HepG2 (cell line): ENCODE results near the gene RING1.

ENCODE experiments used
- REST ChIP-seq, 2 experiments: IDR thresholded peaks; 2 replicates each; pipeline ENCODE4 v1.6.1; 2011 to 2012; ENCODE audit warnings: low read length in 2 of 2, borderline replicate concordance in 1 of 2, low read depth in 1 of 2, mild to moderate bottlenecking in 1 of 2, moderate library complexity in 1 of 2
- RFX1 ChIP-seq: fragments of 450-650 bp; IDR thresholded peaks from 2 replicates; pipeline ENCODE4 v1.6.1; 2017
- TCF7L2 ChIP-seq: IDR thresholded peaks from 2 replicates; pipeline ENCODE4 v1.6.1; 2011; ENCODE audit warnings: mild to moderate bottlenecking, low read depth, low read length, moderate library complexity
- USF2 ChIP-seq, 2 experiments: sonication (generic) in 1 of 2; formaldehyde crosslinking in 1 of 2; IDR thresholded peaks; 2 replicates each; pipeline versions ENCODE4 v1.5.1 to v1.6.1; 2011 to 2020; ENCODE audit warnings: borderline replicate concordance in 1 of 2, low read depth in 1 of 2, low read length in 1 of 2, mild to moderate bottlenecking in 1 of 2, missing genetic modification reagents in 1 of 2, moderate library complexity in 1 of 2
- ZNF280D ChIP-seq: sonication (generic); formaldehyde crosslinking; IDR thresholded peaks from 2 replicates; pipeline ENCODE4 v1.5.1; 2020; ENCODE audit warnings: mild to moderate bottlenecking, missing genetic modification reagents

- TF ChIP-seq USF2 (IDR thresholded peaks at IDR 0.05; ENCODE audit: low read depth, low read length) (no peak), USF2 (CRISPR knock-in tag; IDR thresholded peaks at IDR 0.05; ENCODE audit: borderline replicate concordance) (no peak), TCF7L2 (no peak), RFX1 (no peak), ZNF280D (CRISPR knock-in tag) (no peak), REST (IDR thresholded peaks at IDR 0.05; ENCODE audit: borderline replicate concordance in 1 of 2, low read depth in 1 of 2, low read length in 2 of 2) (no peak)
Measured at GRCh38 chr6:33177552-33178446, 30.5 kb upstream of the RING1 start.
